Neural cell (in vitro differentiated cells): Measurements from ENCODE around the gene RASSF9. TPM values are rescaled to one million over a fixed set of nuclear protein-coding genes. Genes with fewer than 3 reads are reported as not detected.

Experiments used
- H2AFZ ChIP-seq: fragments of 200-600, 300-800 bp; sonication (generic), shearing (Covaris generic); 2 replicates; pipeline ENCODE4 v1.6.0; 2014; ENCODE audit warnings: low read depth, mild to moderate bottlenecking, antibody characterized with exemption, low read length, moderate library complexity
- H3F3A ChIP-seq: fragments of 200-600 bp; shearing (Covaris generic); 2 replicates; pipeline ENCODE4 v1.6.1; 2016; ENCODE audit warnings: mild to moderate bottlenecking, moderate library complexity, mixed read lengths, antibody characterized with exemption, low read length; ENCODE audit not compliant: insufficient read depth, poor library complexity, severe bottlenecking
- H3K27ac ChIP-seq: fragments of 200-600, 300-800 bp; sonication (generic), shearing (Covaris generic); 2 replicates; pipeline ENCODE4 v1.5.1; 2014; ENCODE audit warnings: mild to moderate bottlenecking, low read length, moderate library complexity
- H3K27me3 ChIP-seq: fragments of 300-800, 200-600 bp; sonication (generic), shearing (Covaris generic); 2 replicates; pipeline ENCODE4 v1.6.0; 2014; ENCODE audit warnings: mild to moderate bottlenecking, low read depth, low read length, moderate library complexity; ENCODE audit not compliant: insufficient read depth
- H3K36me3 ChIP-seq: fragments of 300-800, 200-600 bp; sonication (generic), shearing (Covaris generic); 2 replicates; pipeline ENCODE4 v1.5.1; 2014; ENCODE audit warnings: mild to moderate bottlenecking, antibody characterized with exemption, low read length, moderate library complexity; ENCODE audit not compliant: insufficient read depth
- H3K4me2 ChIP-seq: fragments of 300-800, 200-600 bp; sonication (generic), shearing (Covaris generic); 2 replicates; pipeline ENCODE4 v1.6.0; 2014; ENCODE audit warnings: mild to moderate bottlenecking, low read length
- H3K4me3 ChIP-seq: fragments of 300-800, 200-600 bp; sonication (generic), shearing (Covaris generic); 2 replicates; pipeline ENCODE4 v1.5.1; 2014; ENCODE audit warnings: mild to moderate bottlenecking, low read length, moderate library complexity
- H3K79me2 ChIP-seq: fragments of 200-600 bp; shearing (Covaris generic); replicated peaks from 2 replicates; pipeline ENCODE4 v1.6.0; 2014; ENCODE audit warnings: mild to moderate bottlenecking, low read length, moderate library complexity; ENCODE audit not compliant: insufficient read depth
- H3K9ac ChIP-seq: fragments of 300-800, 200-600 bp; sonication (generic), shearing (Covaris generic); 2 replicates; pipeline ENCODE4 v1.6.1; 2016; ENCODE audit warnings: mild to moderate bottlenecking, low read length, mixed read lengths
- H3K9me2 ChIP-seq: fragments of 200-600 bp; shearing (Covaris generic); 2 replicates; pipeline ENCODE4 v1.6.1; 2016; ENCODE audit warnings: mild to moderate bottlenecking, low read length, mixed read lengths; ENCODE audit not compliant: insufficient read depth
- H3K9me3 ChIP-seq: fragments of 200-600, 300-800 bp; sonication (generic), shearing (Covaris generic); 2 replicates; pipeline ENCODE4 v1.6.1; 2016; ENCODE audit warnings: mild to moderate bottlenecking, mixed run types, low read length, moderate library complexity, mixed read lengths
- H4K20me1 ChIP-seq: fragments of 200-600 bp; shearing (Covaris generic); 2 replicates; pipeline ENCODE4 v1.6.1; 2016; ENCODE audit warnings: mild to moderate bottlenecking, mixed run types; ENCODE audit not compliant: insufficient read depth
- CTCF ChIP-seq: fragments of 450-650 bp; IDR thresholded peaks from 2 replicates; pipeline ENCODE4 v1.5.1; 2014; ENCODE audit warnings: antibody characterized with exemption, mild to moderate bottlenecking, moderate library complexity; ENCODE audit not compliant: poor library complexity, severe bottlenecking
- EP300 ChIP-seq: fragments of 450-650 bp; conservative IDR thresholded peaks from 2 replicates; pipeline ENCODE4 v1.6.1; 2014; ENCODE audit warnings: antibody characterized with exemption, mild to moderate bottlenecking, moderate library complexity; ENCODE audit not compliant: poor library complexity, severe bottlenecking
- EZH2 ChIP-seq: fragments of 200-600, 300-800 bp; shearing (Covaris generic), sonication (generic); IDR thresholded peaks from 2 replicates; pipeline ENCODE4 v1.6.1; 2014; ENCODE audit warnings: antibody characterized with exemption, low read length, borderline replicate concordance, mild to moderate bottlenecking; ENCODE audit not compliant: insufficient read depth, poor library complexity, severe bottlenecking
- MXI1 ChIP-seq: fragments of 450-650 bp; conservative IDR thresholded peaks from 2 replicates; pipeline ENCODE4 v1.6.1; 2014; ENCODE audit warnings: antibody characterized with exemption, mild to moderate bottlenecking; ENCODE audit not compliant: poor library complexity, severe bottlenecking
- POLR2AphosphoS5 ChIP-seq: IDR thresholded peaks from 2 replicates; pipeline ENCODE4 v1.6.1; 2012
- RAD21 ChIP-seq: fragments of 450-650 bp; conservative IDR thresholded peaks from 2 replicates; pipeline ENCODE4 v1.6.1; 2014; ENCODE audit warnings: antibody characterized with exemption, mild to moderate bottlenecking, moderate library complexity
- REST ChIP-seq: IDR thresholded peaks from 2 replicates; pipeline ENCODE4 v1.6.1; 2012; ENCODE audit warnings: borderline replicate concordance
- SMC3 ChIP-seq: fragments of 450-650 bp; conservative IDR thresholded peaks from 2 replicates; pipeline ENCODE4 v1.6.1; 2014; ENCODE audit warnings: antibody characterized with exemption, mild to moderate bottlenecking, moderate library complexity; ENCODE audit not compliant: poor library complexity
- TAF1 ChIP-seq: IDR thresholded peaks from 2 replicates; pipeline ENCODE4 v1.6.1; 2012; ENCODE audit warnings: low read depth
- polyA plus RNA-seq: library from polyadenylated mRNA; depleted of rRNA; stranded (reverse); fragments of >200 nt; gene quantifications from 2 replicates; pipeline ENCODE4 v1.2.3, GENCODE V29; 2014

RASSF9 gene
- polyA plus RNA-seq, 1 donor from 2014 or later = 0.04 TPM

GRCh38 chr12:85855305-85855704, 19.1 kb upstream of the RASSF9 start:
- TF ChIP-seq REST (no peak), TAF1 (no peak), EZH2 (no peak), EP300 (no peak), CTCF (no peak), RAD21 (no peak), MXI1 (no peak)

GRCh38 chr12:85849344-85849743, 13.1 kb upstream of the RASSF9 start:
- Histone ChIP-seq H3K4me2 (no peak overlapping the region), H3K79me2 (no peaks in the 10 kb centered on the region), H3K9me3 (no peaks in the 10 kb centered on the region), H3K9ac (no peak overlapping the region), H3K27ac (no peak overlapping the region), H2AFZ (no peak overlapping the region), H3F3A (no peaks in the 10 kb centered on the region), H3K36me3 (no peaks in the 10 kb centered on the region), H3K4me3 (no peak overlapping the region), H4K20me1 (no peaks in the 10 kb centered on the region), H3K27me3 (no peaks in the 10 kb centered on the region), H3K9me2 (no peaks in the 10 kb centered on the region)
- TF ChIP-seq RAD21 (no peak), EZH2 (no peak), MXI1 (no peak), REST (no peak), POLR2AphosphoS5 (no peak), TAF1 (no peak), EP300 (no peak), SMC3 (no peak), CTCF (no peak)

More at GRCh38 chr12:85855305-85855704, 19.1 kb upstream of the RASSF9 start:
- no peak overlapping the region for H3K27ac ChIP-seq
- no peaks in the 10 kb centered on the region for H4K20me1 ChIP-seq
- no peak overlapping the region for H3K4me2 ChIP-seq
- H3K36me3 ChIP-seq = no peaks in the 10 kb centered on the region
- H3K27me3 ChIP-seq = no peaks in the 10 kb centered on the region
- H3K9ac ChIP-seq = no peak overlapping the region
- H2AFZ ChIP-seq = no peak overlapping the region
- H3K79me2 ChIP-seq = no peaks in the 10 kb centered on the region
- H3K4me3 ChIP-seq = no peak overlapping the region
- H3K9me2 ChIP-seq = no peaks in the 10 kb centered on the region
- H3K9me3 ChIP-seq = no peaks in the 10 kb centered on the region
- no peaks in the 10 kb centered on the region for H3F3A ChIP-seq
